K562 (cell line): Measurements from ENCODE around the gene SRSF11. TPM values are rescaled to one million over a fixed set of nuclear protein-coding genes. Genes with fewer than 3 reads are reported as not detected.
A peak's percentile ranks its signal among the peaks of the same experiment; 100 is the strongest.

Experiments used
- ATAC-seq: fragments of 200-7000 bp; cut with Tn5 transposase; 3 replicates; pipeline ENCODE4 v1.9.1; 2020; ENCODE audit warnings: moderate library complexity
- BruUV-seq: library from RNA; stranded (reverse); fragments of 400-500 nt; replicated peaks from 2 replicates; lab custom pipeline; 2021; lab: Mats Ljungman, UMichigan
- CTCF ChIA-PET: fragments of 300-600 bp; formaldehyde crosslinking; extraction: SDS; loops from one replicate; lab custom pipeline; 2021; ENCODE audit warnings: low intra/inter-chr PET ratio; lab: Yijun Ruan, JAX
- POLR2A ChIA-PET: fragments of 300-600, 350-650 bp; sonication (Branson Sonifier 250); formaldehyde crosslinking; extraction: SDS; loops from one replicate; lab custom pipeline; 2021; ENCODE audit warnings: antibody characterized with exemption, inconsistent platforms; lab: Yijun Ruan, JAX
- DNase-seq, 4 experiments: peaks; one replicate each; pipeline versions ENCODE4 v3.0.0 to v3.0.0-alpha.2; 2011 to 2018; ENCODE audit warnings: low spot score in 3 of 4, mixed read lengths in 3 of 4; ENCODE audit errors: extremely low read depth in 1 of 4
- FAIRE-seq: peaks from 2 replicates; lab custom pipeline; 2011; peaks lifted over from hg19 to GRCh38; lab: Jason Lieb, UNC
- H2AFZ ChIP-seq: 2 replicates; pipeline ENCODE4 v1.6.0; 2011; ENCODE audit warnings: low read depth, low read length, control low read depth, inconsistent platforms
- H3K27ac ChIP-seq: fragments of 200-600 bp; 3 replicates; pipeline ENCODE4 v1.8.0; 2011; ENCODE audit warnings: low read depth, mild to moderate bottlenecking, control low read depth, inconsistent platforms, low read length, moderate library complexity, mixed read lengths; ENCODE audit errors: extremely low read depth
- H3K27me3 ChIP-seq, 2 experiments: fragments of 300-600 bp in 1 of 2; 2 replicates in 1 of 2; 3 replicates in 1 of 2; pipeline versions ENCODE4 v1.6.0 to v1.8.0; 2011; ENCODE audit warnings: inconsistent platforms in 2 of 2, low read length in 2 of 2, mild to moderate bottlenecking in 1 of 2, mixed read lengths in 1 of 2, moderate library complexity in 1 of 2; ENCODE audit not compliant: control insufficient read depth in 2 of 2, insufficient read depth in 2 of 2
- H3K36me3 ChIP-seq: fragments of 300-600 bp; 3 replicates; pipeline ENCODE4 v1.8.0; 2011; ENCODE audit warnings: mild to moderate bottlenecking, low read length, inconsistent platforms; ENCODE audit not compliant: control insufficient read depth, insufficient read depth
- H3K4me1 ChIP-seq, 2 experiments: fragments of 200-600 bp in 1 of 2; replicated peaks in 1 of 2; 2 replicates in 1 of 2; 3 replicates in 1 of 2; pipeline versions ENCODE4 v1.5.1 to v1.8.0; 2011; ENCODE audit warnings: inconsistent platforms in 2 of 2, low read length in 2 of 2, mild to moderate bottlenecking in 1 of 2, mixed read lengths in 1 of 2, moderate library complexity in 1 of 2; ENCODE audit not compliant: control insufficient read depth in 2 of 2, insufficient read depth in 2 of 2
- H3K4me2 ChIP-seq: 2 replicates; pipeline ENCODE4 v1.6.1; 2011; ENCODE audit warnings: low read length, control low read depth, inconsistent platforms, mixed read lengths; ENCODE audit not compliant: insufficient read depth
- H3K4me3 ChIP-seq: fragments of 200-600 bp; sonication (generic), shearing (Covaris generic); 2 replicates; pipeline ENCODE4 v1.5.1; 2016; ENCODE audit warnings: control low read depth, inconsistent platforms
- H3K79me2 ChIP-seq: fragments of 200-600 bp; 3 replicates; pipeline ENCODE4 v1.8.0; 2011; ENCODE audit warnings: low read length, inconsistent platforms; ENCODE audit not compliant: control insufficient read depth, insufficient read depth
- H3K9ac ChIP-seq, 2 experiments: 2 replicates each; pipeline versions ENCODE4 v1.6.0 to v1.6.1; 2011; ENCODE audit warnings: low read depth in 2 of 2, low read length in 2 of 2, control low read depth in 1 of 2, inconsistent platforms in 1 of 2, mild to moderate bottlenecking in 1 of 2, mixed read lengths in 1 of 2; ENCODE audit not compliant: insufficient read depth in 1 of 2
- H3K9me1 ChIP-seq: one replicate; pipeline ENCODE4 v1.6.0; 2011; ENCODE audit warnings: inconsistent platforms, mild to moderate bottlenecking, low read length, moderate library complexity; ENCODE audit not compliant: control insufficient read depth, insufficient read depth
- H3K9me3 ChIP-seq: replicated peaks from 2 replicates; pipeline ENCODE4 v1.5.1; 2011; ENCODE audit warnings: low read depth, low read length, inconsistent platforms; ENCODE audit not compliant: control insufficient read depth, insufficient read depth
- H4K20me1 ChIP-seq: replicated peaks from 2 replicates; pipeline ENCODE4 v1.6.1; 2011; ENCODE audit warnings: low read length, inconsistent platforms, mixed read lengths; ENCODE audit not compliant: control insufficient read depth, insufficient read depth
- CBFA2T3 ChIP-seq: fragments of 450-650 bp; IDR thresholded peaks from 2 replicates; pipeline ENCODE4 v1.6.1; 2017
- CSDE1 ChIP-seq, 2 experiments: fragments of 450-650 bp; IDR thresholded peaks; 2 replicates each; pipeline ENCODE4 v1.6.1; 2016; ENCODE audit warnings: mild to moderate bottlenecking in 1 of 2
- NR3C1 ChIP-seq: sonication (generic); formaldehyde crosslinking; IDR thresholded peaks from 2 replicates; pipeline ENCODE4 v1.8.1; 2022; ENCODE audit warnings: missing genetic modification reagents
- RBM25 ChIP-seq: fragments of 200-400 bp; formaldehyde crosslinking; IDR thresholded peaks from 2 replicates; pipeline ENCODE4 v1.6.1; 2018; ENCODE audit warnings: low read length, low read depth, moderate library complexity; ENCODE audit not compliant: severe bottlenecking
- SRSF3 ChIP-seq: fragments of 200-400 bp; formaldehyde crosslinking; IDR thresholded peaks from 2 replicates; pipeline ENCODE4 v1.6.1; 2016; ENCODE audit warnings: mild to moderate bottlenecking, low read length, moderate library complexity; ENCODE audit not compliant: insufficient read depth
- ZNF253 ChIP-seq: fragments of 250-450 bp; sonication (Bioruptor Pico); conservative IDR thresholded peaks from 2 replicates; pipeline ENCODE4 v1.6.1; 2021; ENCODE audit warnings: mild to moderate bottlenecking
- ZNF324 ChIP-seq: fragments of 250-450 bp; sonication (Bioruptor Pico); IDR thresholded peaks from 2 replicates; pipeline ENCODE4 v1.4.0; 2020; ENCODE audit warnings: mild to moderate bottlenecking
- ZNF354B ChIP-seq: fragments of 250-450 bp; sonication (Bioruptor Pico); IDR thresholded peaks from 2 replicates; pipeline ENCODE4 v1.4.0; 2020
- ZNF699 ChIP-seq: fragments of 250-450 bp; sonication (Bioruptor Pico); IDR thresholded peaks from 2 replicates; pipeline ENCODE4 v1.8.0; 2021; ENCODE audit warnings: mild to moderate bottlenecking, moderate library complexity; ENCODE audit not compliant: insufficient replicate concordance
- WGBS: fragments of 100-300 bp; shearing (Covaris generic); methylation state at CpG from one replicate; pipeline ENCODE4 v1.1.6; 2016; ENCODE audit warnings: low coverage, mixed read lengths; ENCODE audit not compliant: insufficient coverage; ENCODE audit errors: missing lambda C conversion rate; 5-methylcytosine and 5-hydroxymethylcytosine counted together
- in situ Hi-C: fragments of 300-500 bp; cut with MboI; formaldehyde crosslinking; loops from 4 replicates; pipeline ENCODE4 v1.15.0; 2018; ENCODE audit warnings: inconsistent platforms, mixed read lengths
- intact Hi-C: fragments of 100-400 bp; cut with micrococcal nuclease; formaldehyde crosslinking; loops from 2 replicates; pipeline ENCODE4 v1.14.2; 2022
- polyA plus RNA-seq, 8 experiments: library from polyadenylated mRNA; depleted of rRNA in 4 of 8; stranded (reverse) in 5 of 8; unstranded in 3 of 8; fragments of >200 nt; fragmentation: Nextera tagmentation in 2 of 8; fragmentation: Illumina TruSeq in 1 of 8; extraction: Ambion mirVana in 2 of 8; extraction: Trizol in 1 of 8; gene quantifications; 2 replicates each; pipeline versions ENCODE4 v1.2.1 to v1.2.3, GENCODE V29; 2011 to 2014; ENCODE audit warnings: inconsistent platforms in 1 of 8, missing spikeins in 1 of 8
- total RNA-seq, 7 experiments: library from RNA; depleted of rRNA in 6 of 7; stranded (reverse); fragments of >200 nt in 6 of 7; fragmentation: Illumina TruSeq in 2 of 7; extraction: Trizol in 2 of 7; gene quantifications; 2 replicates each; pipeline versions ENCODE4 v1.2.1 to v1.2.3, GENCODE V29; 2011 to 2021; ENCODE audit warnings: low replicate concordance in 1 of 7
- TF ChIP-seq, protein P1 (sequence below): fragments of 250-450 bp; sonication (Bioruptor Pico); IDR thresholded peaks from 2 replicates; pipeline ENCODE4 v1.8.0; 2022; ENCODE audit warnings: inconsistent platforms
- TF ChIP-seq, protein P2 (sequence below): fragments of 200-800 bp; sonication (Bioruptor generic); IDR thresholded peaks from 2 replicates; pipeline ENCODE4 v1.6.1; 2017; ENCODE audit warnings: missing genetic modification characterization, missing compliant biosample characterization

SRSF11 gene
- total and polyA plus RNA-seq, 9 of the 15 experiments (the other 6 are each of a cell fraction or from before 2014, with no cell fraction given), result 76.9 to 418 (median 190) TPM

DNA sequence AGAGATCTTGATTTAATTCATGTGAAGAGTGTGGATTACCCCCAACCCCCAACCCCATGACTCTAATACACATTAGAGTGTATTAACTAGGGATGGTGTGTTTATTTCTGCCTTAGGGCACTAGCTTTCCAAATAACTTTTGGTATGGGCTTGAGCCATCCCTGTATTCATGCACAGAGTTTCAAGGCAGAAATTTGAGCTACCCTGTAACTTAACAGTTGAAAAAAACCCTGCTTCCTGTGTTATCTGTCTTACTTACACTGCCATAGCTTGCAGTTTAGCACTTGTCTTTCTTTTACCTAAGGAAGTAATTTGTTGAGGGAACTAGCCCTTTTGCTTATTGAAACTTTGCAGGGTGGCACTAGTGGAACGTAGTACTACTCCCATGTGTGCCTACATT lies 6.3 kb downstream of the SRSF11 start:
- intact Hi-C loops (loop anchor here (5.0 kb wide), 1 partner anchor 195 kb away; no protein-coding TSS in a partner anchor), in situ Hi-C loops (no loop called here)
- no TSS peak for BruUV-seq
- no peak overlapping the region for H3K4me2 ChIP-seq
- CTCF ChIA-PET, result no interaction called here
- POLR2A ChIA-PET, result interaction anchor here (0.8 to 1.9 kb wide), 5 partner anchors 8 to 187 kb away, joined by 3 to 7 read pairs (median 4); partner anchors contain the start of genes ANKRD13C and LRRC40
- no peaks in the 10 kb centered on the region for H3K9me3 ChIP-seq
- no peak overlapping the region for H2AFZ ChIP-seq
- H4K20me1 ChIP-seq, result peaks cover 14% of the 10 kb centered on the region; the same call in 1 of the 2 replicates
- H3K27ac ChIP-seq, result no peak overlapping the region
- 65% methylated on average over 1 of the region's 1 CpG for WGBS
- H3K36me3 ChIP-seq, result peaks cover 97% of the 10 kb centered on the region
- peaks cover 90% of the 10 kb centered on the region for H3K79me2 ChIP-seq
- no peaks in the 10 kb centered on the region for H3K27me3 ChIP-seq
- ATAC-seq (peak; percentile 72), FAIRE-seq (no peak), DNase-seq (peak in 1 of 4 experiments; percentile 9)
- peaks cover 0 to 16% of the 10 kb centered on the region in 2 experiments; a peak in 2 of 5 replicates for H3K4me1 ChIP-seq
- H3K4me3 ChIP-seq, result no peak overlapping the region
- H3K9ac ChIP-seq, result no peak overlapping the region
- no peaks in the 10 kb centered on the region for H3K9me1 ChIP-seq
- no peak for TF ChIP-seq NR3C1 (CRISPR knock-in tag)
- TF ChIP-seq ZNF324 (CRISPR knock-in tag), result peak; percentile 81

DNA sequence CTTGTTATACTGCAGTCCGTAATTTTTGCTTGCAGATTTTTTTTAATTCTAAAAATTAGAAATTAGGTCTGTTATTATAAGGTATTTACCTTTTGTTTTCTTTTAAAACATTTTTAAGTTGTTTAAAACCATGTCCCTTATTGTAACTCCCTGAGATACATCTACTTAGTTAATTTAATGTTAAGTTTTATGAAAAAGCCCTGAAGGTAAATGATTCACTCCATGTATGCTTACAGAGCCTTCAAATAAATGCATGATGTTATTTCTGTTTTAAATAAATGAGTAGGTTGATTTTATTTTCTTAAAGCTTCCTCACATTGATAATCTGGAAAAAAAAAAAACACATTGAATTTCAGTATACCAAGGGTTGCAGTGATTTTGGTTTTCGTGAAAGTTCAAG lies 7.5 kb downstream of the SRSF11 start:
- POLR2A ChIA-PET, result interaction anchor here (0.5 kb wide), 1 partner anchor 382 kb away, joined by 3 read pairs; no protein-coding TSS in a partner anchor
- no peaks in the 10 kb centered on the region for H3K9me1 ChIP-seq
- H3K4me3 ChIP-seq, result no peak overlapping the region
- ATAC-seq (no peak), DNase-seq (no peak), FAIRE-seq (no peak)
- BruUV-seq, result no TSS peak
- no peak overlapping the region for H2AFZ ChIP-seq
- CTCF ChIA-PET, result no interaction called here
- H3K27ac ChIP-seq, result no peak overlapping the region
- peaks cover 0 to 12% of the 10 kb centered on the region in 2 experiments; a peak in 2 of 5 replicates for H3K4me1 ChIP-seq
- peaks cover 13% of the 10 kb centered on the region; the same call in 1 of the 2 replicates for H4K20me1 ChIP-seq
- no peaks in the 10 kb centered on the region for H3K27me3 ChIP-seq
- in situ Hi-C loops (no loop called here), intact Hi-C loops (loop anchor here (5.0 kb wide), 1 partner anchor 196 kb away; no protein-coding TSS in a partner anchor)
- H3K9me3 ChIP-seq, result no peaks in the 10 kb centered on the region
- peaks cover 78% of the 10 kb centered on the region for H3K79me2 ChIP-seq
- 96% methylated on average over 2 of the region's 2 CpGs for WGBS
- H3K4me2 ChIP-seq, result no peak overlapping the region
- H3K9ac ChIP-seq, result no peak overlapping the region
- peaks cover 97% of the 10 kb centered on the region for H3K36me3 ChIP-seq
- TF ChIP-seq ZNF699 (CRISPR knock-in tag), result no peak
- TF ChIP-seq, protein P1, sequence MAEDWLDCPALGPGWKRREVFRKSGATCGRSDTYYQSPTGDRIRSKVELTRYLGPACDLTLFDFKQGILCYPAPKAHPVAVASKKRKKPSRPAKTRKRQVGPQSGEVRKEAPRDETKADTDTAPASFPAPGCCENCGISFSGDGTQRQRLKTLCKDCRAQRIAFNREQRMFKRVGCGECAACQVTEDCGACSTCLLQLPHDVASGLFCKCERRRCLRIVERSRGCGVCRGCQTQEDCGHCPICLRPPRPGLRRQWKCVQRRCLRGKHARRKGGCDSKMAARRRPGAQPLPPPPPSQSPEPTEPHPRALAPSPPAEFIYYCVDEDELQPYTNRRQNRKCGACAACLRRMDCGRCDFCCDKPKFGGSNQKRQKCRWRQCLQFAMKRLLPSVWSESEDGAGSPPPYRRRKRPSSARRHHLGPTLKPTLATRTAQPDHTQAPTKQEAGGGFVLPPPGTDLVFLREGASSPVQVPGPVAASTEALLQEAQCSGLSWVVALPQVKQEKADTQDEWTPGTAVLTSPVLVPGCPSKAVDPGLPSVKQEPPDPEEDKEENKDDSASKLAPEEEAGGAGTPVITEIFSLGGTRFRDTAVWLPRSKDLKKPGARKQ (CRISPR knock-in tag), result no peak
- TF ChIP-seq, protein P2, sequence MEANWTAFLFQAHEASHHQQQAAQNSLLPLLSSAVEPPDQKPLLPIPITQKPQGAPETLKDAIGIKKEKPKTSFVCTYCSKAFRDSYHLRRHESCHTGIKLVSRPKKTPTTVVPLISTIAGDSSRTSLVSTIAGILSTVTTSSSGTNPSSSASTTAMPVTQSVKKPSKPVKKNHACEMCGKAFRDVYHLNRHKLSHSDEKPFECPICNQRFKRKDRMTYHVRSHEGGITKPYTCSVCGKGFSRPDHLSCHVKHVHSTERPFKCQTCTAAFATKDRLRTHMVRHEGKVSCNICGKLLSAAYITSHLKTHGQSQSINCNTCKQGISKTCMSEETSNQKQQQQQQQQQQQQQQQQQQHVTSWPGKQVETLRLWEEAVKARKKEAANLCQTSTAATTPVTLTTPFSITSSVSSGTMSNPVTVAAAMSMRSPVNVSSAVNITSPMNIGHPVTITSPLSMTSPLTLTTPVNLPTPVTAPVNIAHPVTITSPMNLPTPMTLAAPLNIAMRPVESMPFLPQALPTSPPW (CRISPR knock-in tag), result no peak
- no peak for TF ChIP-seq ZNF253 (CRISPR knock-in tag)
- TF ChIP-seq SRSF3, result no peak
- no peak for TF ChIP-seq CSDE1 (IDR thresholded peaks at IDR 0.05)
- TF ChIP-seq RBM25, result no peak
- TF ChIP-seq ZNF354B (CRISPR knock-in tag), result no peak
- TF ChIP-seq CBFA2T3, result no peak
